GM18505 (cell line): ENCODE measurements around the gene CCM2.
"Not testable (repeated sequence)": the region's sequence is repeated elsewhere in the genome, so short reads cannot be mapped to it uniquely, and the experiment has no call there.

Experiments used
- ATAC-seq: cut with Tn5 transposase; IDR thresholded peaks from one replicate; pipeline ENCODE4 v1.9.1; 2021; ENCODE audit not compliant: unreplicated experiment
- POLR2A ChIP-seq: IDR thresholded peaks from 4 replicates; pipeline ENCODE4 v1.6.1; 2011; ENCODE audit warnings: borderline replicate concordance; ENCODE audit not compliant: insufficient read depth, insufficient read length; ENCODE audit errors: extremely low read depth

The CCM2 gene

GRCh38 chr7:45028920-45029344, 28.9 kb downstream of the CCM2 start:
- ATAC-seq: no peak

GRCh38 chr7:45031829-45032228, 31.8 kb downstream of the CCM2 start:
- TF ChIP-seq POLR2A: no peak
- ATAC-seq: no peak

More at GRCh38 chr7:45028920-45029344, 28.9 kb downstream of the CCM2 start:
- no peak for TF ChIP-seq POLR2A

GRCh38 chr7:45032421-45032820, 32.4 kb downstream of the CCM2 start:
- ATAC-seq: no peak
- TF ChIP-seq POLR2A: no peak

- no peak for ATAC-seq
These were observed 33.4 kb downstream of the CCM2 start for GRCh38 chr7:45033261-45033930.

GRCh38 chr7:45033931-45034290, 33.9 kb downstream of the CCM2 start:
- TF ChIP-seq POLR2A: no peak
- ATAC-seq: no peak

More at GRCh38 chr7:45033261-45033930, 33.4 kb downstream of the CCM2 start:
- no peak for TF ChIP-seq POLR2A

- not testable (repeated sequence) for ATAC-seq
These were observed 34.7 kb downstream of the CCM2 start for GRCh38 chr7:45034710-45035109.

- no peak for ATAC-seq
- TF ChIP-seq POLR2A: no peak
These were observed 35.4 kb downstream of the CCM2 start for GRCh38 chr7:45035371-45035770.

- ATAC-seq: no peak
- no peak for TF ChIP-seq POLR2A
These were observed 35.9 kb downstream of the CCM2 start for GRCh38 chr7:45035893-45036292.

GRCh38 chr7:45036317-45036716, 36.3 kb downstream of the CCM2 start:
- TF ChIP-seq POLR2A: no peak
- no peak for ATAC-seq

GRCh38 chr7:45036796-45037195, 36.8 kb downstream of the CCM2 start:
- no peak for TF ChIP-seq POLR2A
- ATAC-seq: no peak

- no peak for ATAC-seq
- TF ChIP-seq POLR2A: no peak
These were observed 37.9 kb downstream of the CCM2 start for GRCh38 chr7:45037876-45038275.

- ATAC-seq: no peak
- TF ChIP-seq POLR2A: no peak
These were observed 39.1 kb downstream of the CCM2 start for GRCh38 chr7:45039106-45039505.

GRCh38 chr7:45044338-45044737, 44.3 kb downstream of the CCM2 start:
- TF ChIP-seq POLR2A: no peak
- no peak for ATAC-seq

GRCh38 chr7:45048748-45049147, 48.7 kb downstream of the CCM2 start:
- no peak for ATAC-seq
- TF ChIP-seq POLR2A: no peak

GRCh38 chr7:45050198-45050597, 50.2 kb downstream of the CCM2 start:
- no peak for TF ChIP-seq POLR2A
- ATAC-seq: no peak
